Dendritic cell treated with granulocyte-macrophage colony-stimulating factor and Interleukin-4, amounts not matched to agents 40 ng/mL and 50 ng/mL, for 4 days (primary cell): ENCODE data around the gene SPATA20.

Source experiments
- H3K27ac Mint-ChIP-seq: one replicate; pipeline ENCODE4 v1.8.0; 2022; ENCODE audit warnings: mild to moderate bottlenecking, mixed read lengths
- H3K27me3 Mint-ChIP-seq: one replicate; pipeline ENCODE4 v1.8.0; 2022; ENCODE audit warnings: mild to moderate bottlenecking, mixed read lengths
- H3K36me3 Mint-ChIP-seq: one replicate; pipeline ENCODE4 v1.8.0; 2022; ENCODE audit warnings: low read depth, mixed read lengths
- H3K4me1 Mint-ChIP-seq: one replicate; pipeline ENCODE4 v1.8.0; 2022; ENCODE audit warnings: low read depth, mixed read lengths
- H3K4me3 Mint-ChIP-seq: one replicate; pipeline ENCODE4 v1.8.0; 2022; ENCODE audit warnings: mild to moderate bottlenecking, moderate library complexity, mixed read lengths
- H3K9me3 Mint-ChIP-seq: one replicate; pipeline ENCODE4 v1.8.0; 2022; ENCODE audit warnings: mixed read lengths
- intact Hi-C: fragments of 100-400 bp; cut with micrococcal nuclease; formaldehyde crosslinking; loops from one replicate; pipeline ENCODE4 v1.15.0; 2022

Gene SPATA20

DNA sequence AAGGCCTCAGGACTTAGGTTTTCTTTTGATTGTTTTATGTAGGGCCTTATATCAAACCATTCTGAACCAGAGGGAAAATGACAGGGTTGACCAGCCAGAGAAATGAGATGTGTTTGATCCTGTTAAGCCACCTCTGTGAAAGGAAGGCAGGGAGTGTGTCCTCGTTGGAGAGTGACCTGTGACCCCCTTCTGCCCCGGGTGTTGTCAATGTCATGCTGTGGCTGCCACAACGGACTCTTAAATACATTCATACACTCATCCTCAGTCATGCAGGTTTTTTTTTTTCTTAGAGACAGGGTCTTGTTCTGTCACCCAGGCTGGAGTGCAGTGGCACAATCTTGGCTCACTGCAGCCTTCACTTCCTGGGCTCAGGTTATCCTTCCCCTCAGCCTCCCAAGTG is 32.6 kb upstream of the SPATA20 start:
- no peak overlapping the region for H3K4me3 Mint-ChIP-seq
- peaks cover 6% of the 10 kb centered on the region for H3K27me3 Mint-ChIP-seq
- H3K9me3 Mint-ChIP-seq: no peaks in the 10 kb centered on the region
- intact Hi-C loops: no loop called here
- no peaks in the 10 kb centered on the region for H3K36me3 Mint-ChIP-seq
- H3K27ac Mint-ChIP-seq: no peak overlapping the region
- peaks cover 5% of the 10 kb centered on the region for H3K4me1 Mint-ChIP-seq

DNA sequence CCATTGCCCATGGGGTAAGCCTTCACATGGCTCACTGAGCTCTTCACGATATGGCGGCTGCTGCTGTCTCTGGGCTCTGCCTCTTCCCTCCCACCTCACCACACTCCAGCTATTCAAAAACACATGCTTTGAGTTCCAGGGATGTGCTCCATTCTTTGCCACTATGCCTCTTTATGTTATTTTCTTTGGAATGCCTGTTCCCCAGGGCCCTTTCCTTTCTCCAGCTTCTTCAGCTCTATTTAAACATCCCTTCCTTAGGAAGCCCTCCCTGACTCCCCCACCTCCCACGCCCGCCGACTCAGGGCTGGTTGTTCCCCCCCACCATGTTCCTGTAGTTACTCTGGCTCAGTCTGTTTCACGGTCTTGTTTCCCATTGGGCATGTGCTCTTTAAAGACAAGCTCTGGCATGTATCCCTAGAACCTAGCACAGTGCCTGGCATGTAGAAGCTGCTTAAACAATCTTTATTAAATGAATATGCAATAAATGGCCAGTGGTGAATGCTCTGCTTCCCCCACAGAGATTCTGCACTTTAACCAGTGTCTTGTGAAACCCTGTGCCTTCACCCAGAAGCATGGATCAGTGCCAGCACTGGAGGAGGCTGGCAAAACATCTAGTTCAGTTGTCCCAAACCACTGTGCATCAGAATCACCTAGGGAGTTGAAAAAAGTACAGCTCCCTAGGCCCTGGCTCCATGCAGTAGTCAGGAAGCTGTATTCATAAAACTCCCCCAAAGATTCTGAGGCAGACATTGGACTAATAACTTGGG is 31.9 kb upstream of the SPATA20 start:
- Mint-ChIP-seq H3K27me3 (peaks cover 6% of the 10 kb centered on the region), H3K4me1 (peaks cover 5% of the 10 kb centered on the region), H3K4me3 (no peak overlapping the region), H3K9me3 (no peaks in the 10 kb centered on the region), H3K27ac (no peak overlapping the region), H3K36me3 (no peaks in the 10 kb centered on the region)
- intact Hi-C loops: no loop called here

DNA sequence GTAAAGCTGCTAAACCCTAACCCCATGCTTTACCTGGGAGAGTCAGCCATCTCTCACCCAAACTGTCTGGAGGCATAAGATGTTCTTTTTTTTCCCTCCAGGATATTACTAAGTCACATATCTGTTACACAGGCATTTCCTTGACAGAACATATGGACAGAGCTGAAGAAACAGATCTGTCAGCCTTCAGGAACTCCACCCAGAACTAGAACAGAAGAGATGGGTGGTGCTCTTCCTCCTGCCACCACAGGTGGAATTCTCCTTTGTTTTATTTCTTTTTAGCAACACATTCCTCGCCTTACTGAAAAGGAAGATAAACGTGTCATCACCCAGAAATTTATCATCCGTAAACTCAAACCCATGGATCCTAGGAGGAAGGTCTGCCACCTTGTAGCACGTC is 30.0 kb upstream of the SPATA20 start:
- Mint-ChIP-seq H3K36me3 (no peaks in the 10 kb centered on the region), H3K4me3 (no peak overlapping the region), H3K4me1 (peaks cover 5% of the 10 kb centered on the region), H3K27ac (no peak overlapping the region), H3K27me3 (peaks cover 5% of the 10 kb centered on the region), H3K9me3 (no peaks in the 10 kb centered on the region)
- intact Hi-C loops: no loop called here

DNA sequence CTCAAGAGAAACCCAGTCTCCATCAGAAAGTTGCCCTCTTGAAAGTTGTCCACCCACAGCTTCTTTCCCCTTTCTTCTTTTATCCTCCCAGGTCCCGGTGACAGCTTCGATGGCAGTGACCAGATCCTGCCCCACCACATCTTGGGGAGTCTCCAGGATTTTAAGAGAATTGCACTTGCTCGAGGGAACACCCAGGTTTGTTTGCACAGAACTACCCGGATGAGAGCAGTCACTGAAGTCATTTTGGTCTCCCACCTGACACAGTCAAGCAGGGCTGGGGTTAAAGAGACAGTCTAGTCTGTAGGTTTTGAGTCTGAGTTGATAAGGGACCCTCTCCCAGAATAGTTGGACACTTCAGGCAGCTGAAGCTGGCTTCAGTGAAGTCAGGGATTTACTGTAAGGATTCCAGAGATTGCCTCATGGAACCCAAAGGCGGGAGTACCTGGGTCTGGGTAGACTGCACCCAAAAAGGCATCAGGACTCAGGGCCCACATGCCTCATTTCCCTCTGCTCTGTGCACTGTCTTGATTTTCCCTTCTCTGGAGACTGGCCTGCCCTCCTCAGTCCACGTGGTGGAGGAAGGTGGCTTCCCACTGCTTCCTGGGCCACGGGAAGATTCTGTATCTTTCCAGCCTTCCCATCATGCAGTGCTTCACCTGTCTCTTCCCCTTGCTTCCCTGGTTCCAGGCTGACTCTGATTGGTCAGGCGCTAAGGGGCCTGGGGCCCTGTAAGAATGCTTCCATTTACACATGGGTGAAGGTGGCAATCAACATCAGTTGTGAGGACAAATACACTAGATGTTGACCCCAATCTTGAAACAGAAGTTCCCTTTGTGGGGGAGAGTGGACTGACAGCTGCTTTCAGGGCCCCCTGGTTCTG is 29.2 kb upstream of the SPATA20 start:
- intact Hi-C loops: no loop called here
- peaks cover 3% of the 10 kb centered on the region for H3K27me3 Mint-ChIP-seq
- H3K4me3 Mint-ChIP-seq: no peak overlapping the region
- no peak overlapping the region for H3K27ac Mint-ChIP-seq
- H3K36me3 Mint-ChIP-seq: no peaks in the 10 kb centered on the region
- no peaks in the 10 kb centered on the region for H3K9me3 Mint-ChIP-seq
- H3K4me1 Mint-ChIP-seq: peaks cover 5% of the 10 kb centered on the region

DNA sequence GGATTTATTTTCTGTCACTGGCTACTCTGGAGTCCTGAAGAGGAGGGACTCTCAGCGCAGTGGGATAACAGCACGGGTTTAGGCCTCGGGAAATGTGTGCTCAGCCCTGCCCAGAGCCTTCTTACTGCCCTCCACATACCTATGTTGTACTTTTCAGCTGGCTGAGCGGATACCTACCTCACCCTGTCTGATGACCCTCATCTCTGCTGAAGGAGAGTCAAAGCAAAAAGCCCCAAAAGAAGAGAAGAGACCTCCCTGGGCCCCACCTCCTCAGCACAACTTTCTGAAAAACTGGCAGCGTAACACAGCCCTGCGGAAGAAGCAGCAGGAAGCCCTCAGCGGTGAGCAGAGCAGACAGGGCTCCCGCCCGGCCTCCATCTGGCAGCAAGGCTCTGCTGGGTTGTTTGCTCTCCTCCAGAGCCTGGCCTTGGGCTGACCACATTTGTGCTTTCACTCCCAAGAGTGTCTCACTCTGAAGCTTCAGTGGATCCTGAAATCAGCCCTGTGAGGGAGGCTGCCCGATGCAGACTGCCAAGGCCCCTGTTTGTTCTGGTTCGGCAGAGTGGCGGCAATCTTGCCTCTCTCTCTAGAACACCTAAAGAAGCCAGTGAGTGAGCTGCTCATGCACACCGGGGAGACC is 28.5 kb upstream of the SPATA20 start:
- H3K9me3 Mint-ChIP-seq: no peaks in the 10 kb centered on the region
- no peaks in the 10 kb centered on the region for H3K36me3 Mint-ChIP-seq
- no peak overlapping the region for H3K4me3 Mint-ChIP-seq
- H3K27me3 Mint-ChIP-seq: peaks cover 3% of the 10 kb centered on the region
- intact Hi-C loops: no loop called here
- peaks cover 5% of the 10 kb centered on the region for H3K4me1 Mint-ChIP-seq
- no peak overlapping the region for H3K27ac Mint-ChIP-seq

DNA sequence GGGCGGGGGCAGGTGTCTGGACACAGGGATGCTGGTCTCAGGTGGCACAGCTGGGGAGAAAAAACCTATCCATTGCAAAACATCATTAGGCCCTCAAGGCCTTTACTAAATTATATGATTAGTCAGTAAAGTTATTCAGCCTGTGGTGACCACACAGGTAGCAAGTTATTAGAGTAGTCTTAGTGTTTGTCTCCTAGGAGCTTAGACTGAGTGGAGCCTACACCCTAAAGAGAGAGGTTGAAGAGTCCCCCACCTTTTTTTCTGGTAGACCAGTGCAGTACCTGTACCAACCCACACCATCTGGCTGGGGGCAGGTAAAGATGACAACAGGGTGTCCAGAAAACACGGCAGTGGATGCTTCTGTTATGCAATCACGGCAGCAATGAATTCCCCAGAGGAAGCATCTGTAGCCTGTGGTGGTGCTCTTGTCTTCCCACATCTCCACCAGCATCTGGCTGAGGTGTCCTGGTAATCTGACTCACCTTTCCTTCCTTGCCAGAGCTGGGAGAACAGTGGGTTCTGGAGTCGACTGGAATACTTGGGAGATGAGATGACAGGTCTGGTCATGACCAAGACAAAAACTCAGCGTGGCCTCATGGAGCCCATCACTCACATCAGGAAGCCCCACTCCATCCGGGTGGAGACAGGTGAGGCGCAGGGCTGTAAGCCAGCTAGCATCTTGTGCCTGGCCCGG is 27.7 kb upstream of the SPATA20 start:
- Mint-ChIP-seq H3K27me3 (peaks cover 3% of the 10 kb centered on the region), H3K36me3 (no peaks in the 10 kb centered on the region), H3K4me3 (no peak overlapping the region), H3K9me3 (no peaks in the 10 kb centered on the region), H3K4me1 (peaks cover 5% of the 10 kb centered on the region), H3K27ac (no peak overlapping the region)
- intact Hi-C loops: no loop called here

DNA sequence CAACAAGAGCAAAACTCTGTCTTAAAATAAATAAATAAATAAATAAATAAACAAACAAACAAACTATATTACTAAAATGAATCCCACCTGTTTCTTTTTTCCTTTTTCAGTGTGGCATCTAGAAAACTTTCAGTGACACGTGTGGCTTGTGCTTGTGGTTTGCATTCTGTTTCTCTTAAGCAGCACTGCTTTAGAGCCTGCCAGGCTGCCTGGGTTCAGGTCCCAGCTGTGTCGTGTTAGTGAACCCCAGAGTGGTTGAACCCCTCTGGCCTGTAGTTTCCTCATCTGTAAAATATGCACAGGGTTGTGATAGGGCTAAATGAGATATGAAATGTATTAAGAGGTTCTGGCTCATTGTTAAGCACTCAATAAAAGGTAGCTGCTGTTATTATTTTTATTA is 26.5 kb upstream of the SPATA20 start:
- no peaks in the 10 kb centered on the region for H3K9me3 Mint-ChIP-seq
- no peak overlapping the region for H3K27ac Mint-ChIP-seq
- H3K27me3 Mint-ChIP-seq: peaks cover 3% of the 10 kb centered on the region
- no peak overlapping the region for H3K4me3 Mint-ChIP-seq
- H3K36me3 Mint-ChIP-seq: no peaks in the 10 kb centered on the region
- intact Hi-C loops: no loop called here
- no peaks in the 10 kb centered on the region for H3K4me1 Mint-ChIP-seq

DNA sequence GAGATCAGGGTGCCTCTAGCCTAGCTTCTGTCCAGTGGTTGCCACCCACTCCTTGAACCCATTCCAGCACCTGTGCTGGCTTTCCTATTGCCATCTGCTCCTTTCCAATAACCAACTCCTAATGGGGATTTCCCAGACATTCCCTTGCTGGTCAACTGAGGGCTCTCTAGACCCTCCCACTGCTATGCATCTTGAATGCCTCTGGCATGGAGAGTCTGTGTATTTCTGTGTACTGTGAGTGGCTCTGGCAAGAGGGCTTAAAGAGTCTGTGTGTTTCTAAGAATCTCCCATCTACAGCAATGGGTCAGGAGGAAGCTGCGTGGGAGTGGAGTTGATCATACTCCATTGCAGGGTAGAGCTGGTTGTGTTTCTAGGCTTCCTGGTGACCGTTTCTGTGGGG is 25.5 kb upstream of the SPATA20 start:
- Mint-ChIP-seq H3K27me3 (peaks cover 3% of the 10 kb centered on the region), H3K27ac (no peak overlapping the region), H3K4me1 (no peaks in the 10 kb centered on the region), H3K36me3 (no peaks in the 10 kb centered on the region), H3K4me3 (no peak overlapping the region), H3K9me3 (no peaks in the 10 kb centered on the region)
- intact Hi-C loops: no loop called here

DNA sequence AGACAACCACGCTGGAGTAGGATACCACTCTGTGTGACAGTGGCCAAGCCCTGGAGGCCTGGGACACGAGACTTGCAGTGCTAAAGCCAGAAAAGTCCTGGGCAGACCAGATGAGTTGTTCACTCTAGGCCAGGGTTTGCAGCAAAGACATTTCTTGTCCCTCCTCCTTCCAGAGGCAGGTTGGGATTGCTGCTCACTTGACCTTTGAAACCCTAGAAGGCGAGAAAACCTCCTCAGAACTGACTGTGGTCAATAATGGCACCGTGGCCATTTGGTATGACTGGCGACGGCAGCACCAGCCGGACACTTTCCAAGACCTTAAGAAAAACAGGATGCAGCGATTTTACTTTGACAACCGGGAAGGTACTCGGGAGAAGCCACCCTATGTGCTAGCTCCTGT is 24.2 kb upstream of the SPATA20 start:
- Mint-ChIP-seq H3K4me3 (no peak overlapping the region), H3K27ac (no peak overlapping the region), H3K4me1 (no peaks in the 10 kb centered on the region), H3K27me3 (peaks cover 2% of the 10 kb centered on the region), H3K36me3 (no peaks in the 10 kb centered on the region), H3K9me3 (no peaks in the 10 kb centered on the region)
- intact Hi-C loops: no loop called here

DNA sequence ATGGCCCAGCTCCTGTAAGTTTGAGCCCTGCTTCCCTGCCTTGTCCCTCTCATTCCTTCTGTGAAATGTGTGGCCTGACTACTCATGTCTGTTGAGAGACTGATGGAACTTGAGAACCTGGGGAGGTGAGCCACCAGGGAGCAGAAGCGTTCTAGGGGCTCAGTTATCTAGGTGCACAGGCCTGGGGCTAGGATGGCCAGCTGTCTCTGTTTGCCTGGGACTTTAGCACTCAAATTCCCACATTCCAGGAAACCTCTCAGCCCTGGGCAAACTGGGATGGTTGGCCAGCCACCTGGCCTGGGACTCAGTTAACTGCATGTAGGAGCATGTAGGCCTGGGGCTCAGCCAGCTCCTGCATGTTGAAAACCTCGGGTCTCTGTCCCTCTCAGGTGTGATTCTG is 23.8 kb upstream of the SPATA20 start:
- Mint-ChIP-seq H3K4me3 (no peak overlapping the region), H3K9me3 (no peaks in the 10 kb centered on the region), H3K27ac (no peak overlapping the region), H3K36me3 (no peaks in the 10 kb centered on the region), H3K4me1 (no peaks in the 10 kb centered on the region), H3K27me3 (peaks cover 2% of the 10 kb centered on the region)
- intact Hi-C loops: no loop called here

DNA sequence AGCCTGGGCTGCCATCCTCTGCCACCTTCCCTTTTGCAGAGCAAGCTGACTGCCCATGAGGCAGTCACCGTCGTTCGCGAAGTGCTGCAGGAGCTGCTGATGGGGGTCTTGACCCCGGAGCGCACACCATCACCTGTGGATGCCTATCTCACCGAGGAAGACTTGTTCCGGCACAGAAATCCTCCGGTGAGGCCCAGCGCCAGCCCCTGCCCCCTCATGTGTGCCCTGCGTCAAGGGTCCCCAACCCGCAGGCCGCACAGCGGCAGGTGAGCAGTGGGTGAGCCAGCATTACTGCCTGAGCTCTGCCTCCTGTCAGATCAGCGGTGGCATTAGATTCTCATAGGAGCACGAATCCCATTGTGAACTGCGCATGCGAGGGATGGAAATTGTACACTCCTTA is 22.1 kb upstream of the SPATA20 start:
- Mint-ChIP-seq H3K9me3 (no peaks in the 10 kb centered on the region), H3K27ac (no peak overlapping the region), H3K27me3 (peaks cover 12% of the 10 kb centered on the region), H3K4me1 (no peaks in the 10 kb centered on the region), H3K4me3 (no peak overlapping the region), H3K36me3 (no peaks in the 10 kb centered on the region)
- intact Hi-C loops: no loop called here

DNA sequence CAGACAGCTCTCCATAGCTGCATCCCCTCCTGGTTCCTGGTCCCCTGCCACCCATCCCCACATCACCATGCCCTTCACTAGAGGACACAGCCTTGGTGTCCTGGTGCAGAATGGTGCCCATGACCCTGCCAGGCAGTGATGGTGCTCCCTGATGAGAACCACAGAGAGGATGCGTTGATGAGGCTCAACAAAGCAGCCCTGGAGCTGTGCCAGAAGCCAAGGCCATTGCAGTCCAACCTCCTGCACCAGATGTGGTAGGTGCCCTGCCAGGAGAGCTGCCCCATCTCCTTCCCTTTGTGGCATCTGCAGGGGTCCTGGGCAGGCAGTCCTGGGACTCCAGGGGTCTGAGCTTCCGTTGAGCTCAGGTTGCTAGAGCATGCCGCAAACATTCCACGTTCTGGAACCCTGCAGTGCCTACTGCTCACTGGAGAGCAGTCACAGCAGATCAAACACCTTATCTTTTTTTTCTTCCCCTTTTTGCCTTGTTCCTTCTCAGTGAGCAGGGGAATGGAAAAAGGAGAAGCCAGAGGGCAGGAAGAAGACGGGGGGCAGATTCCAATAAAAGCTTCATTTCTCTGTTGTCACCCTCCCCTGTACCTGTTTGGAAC is 19.7 kb upstream of the SPATA20 start:
- Mint-ChIP-seq H3K27me3 (peaks cover 26% of the 10 kb centered on the region), H3K36me3 (no peaks in the 10 kb centered on the region)

DNA sequence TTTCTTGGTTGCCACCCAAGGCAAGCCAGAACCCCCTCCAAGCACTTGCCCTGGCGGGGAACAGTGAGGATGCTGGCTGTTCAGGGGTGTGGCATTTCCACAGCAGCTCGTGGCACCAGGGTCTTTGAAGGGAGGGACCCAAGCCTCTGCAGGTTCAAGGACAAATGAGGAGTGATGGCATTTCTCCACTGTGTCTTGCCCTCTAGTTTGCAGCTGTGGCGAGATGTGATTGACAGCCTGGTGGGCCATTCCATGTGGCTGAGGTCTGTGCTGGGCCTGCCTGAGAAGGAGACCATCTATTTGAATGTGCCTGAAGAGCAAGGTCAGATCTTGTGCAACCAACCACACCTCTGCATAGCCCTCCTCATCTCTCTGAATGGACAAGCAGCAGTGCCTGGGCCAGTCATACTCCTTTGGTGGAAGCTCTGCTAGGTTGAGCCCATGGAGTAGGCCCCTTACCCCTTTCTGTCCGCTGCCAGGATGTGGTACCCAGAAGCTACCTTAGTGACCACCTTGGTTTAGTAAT is 19.0 kb upstream of the SPATA20 start:
- peaks cover 24% of the 10 kb centered on the region for H3K4me1 Mint-ChIP-seq
- H3K27me3 Mint-ChIP-seq: peaks cover 34% of the 10 kb centered on the region
- no peaks in the 10 kb centered on the region for H3K36me3 Mint-ChIP-seq
- no peak overlapping the region for H3K27ac Mint-ChIP-seq
- intact Hi-C loops: no loop called here
- H3K9me3 Mint-ChIP-seq: no peaks in the 10 kb centered on the region
- H3K4me3 Mint-ChIP-seq: no peak overlapping the region

More for the DNA sequence above, 19.7 kb upstream of the SPATA20 start:
- Mint-ChIP-seq H3K27ac (no peak overlapping the region), H3K9me3 (no peaks in the 10 kb centered on the region), H3K4me3 (no peak overlapping the region), H3K4me1 (peaks cover 18% of the 10 kb centered on the region)
- intact Hi-C loops: no loop called here
